ENCODE measurements around the gene ZNHIT6.

Gene ZNHIT6

GRCh38 chr1:85621430-85621829, 86.8 kb downstream of the ZNHIT6 start:
- no peak for DNase-seq (ENCODE audit: low read depth, low spot score)

- no peak for DNase-seq (ENCODE audit: low read depth, low spot score)
Measured at GRCh38 chr1:85617633-85618100, 90.6 kb downstream of the ZNHIT6 start.

GRCh38 chr1:85616736-85617135, 91.5 kb downstream of the ZNHIT6 start:
- DNase-seq (ENCODE audit: low read depth, low spot score): no peak

- DNase-seq (ENCODE audit: low read depth, low spot score): peak; percentile 66
Measured at GRCh38 chr1:85616364-85616705, 91.9 kb downstream of the ZNHIT6 start.

- no peak for DNase-seq (ENCODE audit: low read depth, low spot score)
Measured at GRCh38 chr1:85615586-85616363, 92.5 kb downstream of the ZNHIT6 start.

- peak; percentile 75 for DNase-seq (ENCODE audit: low read depth, low spot score)
Measured at GRCh38 chr1:85612704-85613361, 95.4 kb downstream of the ZNHIT6 start.

- peak; percentile 41 for DNase-seq (ENCODE audit: low read depth, low spot score)
Measured at GRCh38 chr1:85611856-85612255, 96.4 kb downstream of the ZNHIT6 start.

GRCh38 chr1:85611425-85611824, 96.8 kb downstream of the ZNHIT6 start:
- no peak for DNase-seq (ENCODE audit: low read depth, low spot score)

- no peak for DNase-seq (ENCODE audit: low read depth, low spot score)
Measured at GRCh38 chr1:85609976-85610375, 98.3 kb downstream of the ZNHIT6 start.

GRCh38 chr1:85608851-85609250, 99.4 kb downstream of the ZNHIT6 start:
- DNase-seq (ENCODE audit: low read depth, low spot score): no peak

- DNase-seq (ENCODE audit: low read depth, low spot score): no peak
Measured at GRCh38 chr1:85607921-85608265, 100.3 kb downstream of the ZNHIT6 start.

GRCh38 chr1:85607126-85607920, 100.9 kb downstream of the ZNHIT6 start:
- peak; percentile 96 for DNase-seq (ENCODE audit: low read depth, low spot score)

GRCh38 chr1:85606414-85606800, 101.8 kb downstream of the ZNHIT6 start:
- DNase-seq (ENCODE audit: low read depth, low spot score): no peak

GRCh38 chr1:85605484-85606413, 102.5 kb downstream of the ZNHIT6 start:
- DNase-seq (ENCODE audit: low read depth, low spot score): no peak

- DNase-seq (ENCODE audit: low read depth, low spot score): no peak
Measured at GRCh38 chr1:85604298-85604997, 103.8 kb downstream of the ZNHIT6 start.

GRCh38 chr1:85603086-85603880, 105.0 kb downstream of the ZNHIT6 start:
- no peak for DNase-seq (ENCODE audit: low read depth, low spot score)

GRCh38 chr1:85602571-85602970, 105.7 kb downstream of the ZNHIT6 start:
- DNase-seq (ENCODE audit: low read depth, low spot score): no peak

- DNase-seq (ENCODE audit: low read depth, low spot score): no peak
Measured at GRCh38 chr1:85601901-85602300, 106.3 kb downstream of the ZNHIT6 start.

GRCh38 chr1:85599681-85600080, 108.6 kb downstream of the ZNHIT6 start:
- DNase-seq (ENCODE audit: low read depth, low spot score): no peak

Measured in ELF-1 (cell line).